ENCODE results near the gene CYFIP1. TPM values are rescaled to one million over a fixed set of nuclear protein-coding genes. Genes with fewer than 3 reads are reported as not detected.

Gene CYFIP1
- total RNA-seq, 1 donor from 2014 or later: 59.5 TPM

- peaks cover 10% of the 10 kb centered on the region for H3K36me3 ChIP-seq (ENCODE audit: control insufficient read depth, insufficient read depth, low read length)
- FAIRE-seq (no peak), DNase-seq (ENCODE audit: low read depth) (no peak)
- H3K4me3 ChIP-seq (ENCODE audit: low read depth, low read length): no peak overlapping the region
- H3K27me3 ChIP-seq (ENCODE audit: control insufficient read depth, insufficient read depth, low read length): no peaks in the 10 kb centered on the region
- TF ChIP-seq CTCF (IDR thresholded peaks at IDR 0.05; ENCODE audit: insufficient read depth, low read length, severe bottlenecking): no peak
Measured at GRCh38 chr15:22850055-22850454, 130.1 kb downstream of the CYFIP1 start.

GRCh38 chr15:22846073-22846472 lies 134.1 kb downstream of the CYFIP1 start:
- no peak for TF ChIP-seq CTCF (IDR thresholded peaks at IDR 0.05; ENCODE audit: insufficient read depth, low read length, severe bottlenecking)
- Histone ChIP-seq H3K36me3 (ENCODE audit: control insufficient read depth, insufficient read depth, low read length) (peaks cover 7% of the 10 kb centered on the region), H3K27me3 (ENCODE audit: control insufficient read depth, insufficient read depth, low read length) (no peaks in the 10 kb centered on the region), H3K4me3 (ENCODE audit: low read depth, low read length) (no peak overlapping the region)
- no peak for DNase-seq (ENCODE audit: low read depth)
- no peak for FAIRE-seq

GRCh38 chr15:22845289-22845900 lies 134.8 kb downstream of the CYFIP1 start:
- FAIRE-seq (no peak), DNase-seq (ENCODE audit: low read depth) (no peak)
- no peaks in the 10 kb centered on the region for H3K27me3 ChIP-seq (ENCODE audit: control insufficient read depth, insufficient read depth, low read length)
- H3K36me3 ChIP-seq (ENCODE audit: control insufficient read depth, insufficient read depth, low read length): peaks cover 5% of the 10 kb centered on the region
- H3K4me3 ChIP-seq (ENCODE audit: low read depth, low read length): no peak overlapping the region
- TF ChIP-seq CTCF (IDR thresholded peaks at IDR 0.05; ENCODE audit: insufficient read depth, low read length, severe bottlenecking): no peak

GRCh38 chr15:22844421-22845288 lies 135.5 kb downstream of the CYFIP1 start:
- H3K36me3 ChIP-seq (ENCODE audit: control insufficient read depth, insufficient read depth, low read length): peaks cover 5% of the 10 kb centered on the region
- no peak for FAIRE-seq
- TF ChIP-seq CTCF (IDR thresholded peaks at IDR 0.05; ENCODE audit: insufficient read depth, low read length, severe bottlenecking): no peak

GRCh38 chr15:22839046-22839695 lies 141.0 kb downstream of the CYFIP1 start:
- H3K4me3 ChIP-seq (ENCODE audit: low read depth, low read length): peak overlapping the region; percentile 94
- no peak for TF ChIP-seq CTCF (IDR thresholded peaks at IDR 0.05; ENCODE audit: insufficient read depth, low read length, severe bottlenecking)
- H3K36me3 ChIP-seq (ENCODE audit: control insufficient read depth, insufficient read depth, low read length): peaks cover 2% of the 10 kb centered on the region
- DNase-seq (ENCODE audit: low read depth): peak; percentile 20
- FAIRE-seq: no peak
- H3K27me3 ChIP-seq (ENCODE audit: control insufficient read depth, insufficient read depth, low read length): no peaks in the 10 kb centered on the region

More at GRCh38 chr15:22844421-22845288, 135.5 kb downstream of the CYFIP1 start:
- H3K27me3 ChIP-seq (ENCODE audit: control insufficient read depth, insufficient read depth, low read length): no peaks in the 10 kb centered on the region
- no peak overlapping the region for H3K4me3 ChIP-seq (ENCODE audit: low read depth, low read length)
- DNase-seq (ENCODE audit: low read depth): no peak
